CD4-positive, alpha-beta T cell treated with Interleukin-6 for 4 hours (primary cell): ENCODE results near the gene SLC38A7.
"Not testable (repeated sequence)": the region's sequence is repeated elsewhere in the genome, so short reads cannot be mapped to it uniquely, and the experiment has no call there.

ENCODE experiments used
- DNase-seq: peaks from one replicate; pipeline ENCODE4 v3.0.0-alpha.2; 2020; ENCODE audit warnings: mixed read lengths

SLC38A7 gene, protein sequence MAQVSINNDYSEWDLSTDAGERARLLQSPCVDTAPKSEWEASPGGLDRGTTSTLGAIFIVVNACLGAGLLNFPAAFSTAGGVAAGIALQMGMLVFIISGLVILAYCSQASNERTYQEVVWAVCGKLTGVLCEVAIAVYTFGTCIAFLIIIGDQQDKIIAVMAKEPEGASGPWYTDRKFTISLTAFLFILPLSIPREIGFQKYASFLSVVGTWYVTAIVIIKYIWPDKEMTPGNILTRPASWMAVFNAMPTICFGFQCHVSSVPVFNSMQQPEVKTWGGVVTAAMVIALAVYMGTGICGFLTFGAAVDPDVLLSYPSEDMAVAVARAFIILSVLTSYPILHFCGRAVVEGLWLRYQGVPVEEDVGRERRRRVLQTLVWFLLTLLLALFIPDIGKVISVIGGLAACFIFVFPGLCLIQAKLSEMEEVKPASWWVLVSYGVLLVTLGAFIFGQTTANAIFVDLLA

DNA sequence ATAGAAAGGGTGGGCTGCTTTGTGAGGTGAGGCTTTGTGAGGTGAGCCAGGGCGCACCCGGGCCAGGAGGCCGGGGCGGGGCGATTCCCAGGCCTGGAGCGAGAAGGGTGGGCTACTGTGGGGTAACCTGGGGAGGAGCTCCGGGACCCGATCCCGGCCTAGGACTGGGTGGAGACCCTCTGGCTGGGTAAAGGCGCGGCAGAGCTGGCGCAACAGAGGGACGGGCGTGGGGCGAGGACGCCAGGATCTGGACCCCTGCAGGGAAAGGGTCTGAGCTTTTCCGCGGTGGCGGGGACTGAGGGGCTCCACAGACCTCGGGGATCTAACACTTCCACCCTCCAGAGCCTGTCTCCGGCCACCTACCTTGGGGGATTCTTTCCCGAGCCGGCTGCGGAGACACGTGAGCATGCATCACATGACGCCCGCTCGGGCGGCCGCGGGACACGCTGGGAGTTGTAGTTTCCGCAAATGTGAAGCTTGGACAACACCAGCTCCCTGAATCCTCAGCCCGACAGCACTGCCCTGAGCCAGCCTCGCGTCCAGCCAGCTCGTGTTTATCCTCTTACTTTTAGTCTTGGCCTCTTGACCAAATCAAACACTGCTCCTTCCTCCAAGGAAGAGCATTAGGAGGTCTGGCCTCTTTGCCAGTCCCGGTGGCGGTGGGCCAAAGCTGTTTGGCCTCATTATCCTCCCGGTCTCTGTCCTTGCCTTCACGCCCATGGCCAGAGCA lies at the start of gene SLC38A7:
SLC38A7 (minus strand) TSS at position 417 of the 730 bp plus-strand sequence. CDS start 4,644 bp downstream, outside the sequence.
- peak; percentile 80 for DNase-seq

DNA sequence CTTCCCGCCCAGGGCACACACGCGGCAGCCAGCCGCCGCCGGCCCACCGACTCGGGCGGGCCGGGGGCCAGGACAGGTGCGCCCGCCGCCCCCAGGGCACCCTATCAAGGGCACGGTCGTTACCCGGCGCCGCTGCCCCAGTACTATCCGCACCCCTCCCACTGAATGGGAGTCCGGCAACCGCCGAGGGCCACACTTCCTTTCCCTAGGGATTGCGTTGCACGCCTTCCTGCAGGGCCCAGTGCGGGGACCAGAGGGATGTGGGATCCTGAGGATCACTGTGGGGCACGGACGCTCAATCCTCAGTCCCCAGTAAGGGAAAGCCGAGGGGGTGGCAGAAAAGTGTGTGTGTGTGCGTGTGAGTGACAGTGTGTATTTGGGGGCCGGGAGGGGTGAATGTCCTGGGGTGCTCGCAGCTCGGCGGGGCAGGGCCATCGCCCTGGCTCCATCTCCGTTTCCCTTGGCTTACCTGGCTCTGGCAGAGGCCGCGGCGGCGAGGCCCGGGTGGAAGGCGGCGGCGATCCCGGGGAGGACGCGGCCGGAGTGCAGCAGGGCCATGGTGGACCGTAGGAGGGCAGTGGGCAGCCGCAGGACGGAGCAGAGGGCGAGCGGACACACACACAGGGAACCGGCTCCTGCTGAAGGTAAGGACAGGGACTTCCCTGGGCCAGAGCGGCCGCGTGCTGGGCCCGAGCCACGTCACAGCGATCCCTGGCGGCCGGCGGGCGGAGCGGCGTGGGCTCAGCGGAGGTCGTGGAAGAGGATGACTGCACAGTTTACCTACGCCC lies 49.3 kb upstream of the SLC38A7 start, which contains the start of gene GOT2:
GOT2 (minus strand) TSS at position 646 of the 788 bp plus-strand sequence; CDS start at position 558, 88 bp downstream.
- DNase-seq: peak; percentile 83

DNA sequence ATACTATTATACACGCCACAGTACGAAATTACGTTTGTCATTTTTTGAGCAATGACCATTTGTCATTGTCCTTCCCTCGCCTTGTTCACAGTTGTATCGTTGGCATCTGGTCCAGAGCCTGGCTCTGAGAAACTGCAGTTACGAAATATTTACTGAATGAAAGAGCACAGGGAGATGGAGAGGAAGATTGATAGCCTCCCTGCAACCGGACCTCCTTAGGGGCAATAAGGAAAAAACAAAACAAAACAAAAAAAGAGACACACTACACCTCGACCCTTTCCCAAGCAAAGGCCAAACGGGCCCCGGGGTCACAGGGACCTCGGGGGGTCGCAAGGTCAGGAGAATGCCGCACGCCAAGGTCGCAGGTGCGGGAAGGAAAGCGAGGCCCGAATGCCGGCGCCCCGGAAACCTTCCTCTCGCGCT lies 48.7 kb upstream of the SLC38A7 start:
- no peak for DNase-seq

DNA sequence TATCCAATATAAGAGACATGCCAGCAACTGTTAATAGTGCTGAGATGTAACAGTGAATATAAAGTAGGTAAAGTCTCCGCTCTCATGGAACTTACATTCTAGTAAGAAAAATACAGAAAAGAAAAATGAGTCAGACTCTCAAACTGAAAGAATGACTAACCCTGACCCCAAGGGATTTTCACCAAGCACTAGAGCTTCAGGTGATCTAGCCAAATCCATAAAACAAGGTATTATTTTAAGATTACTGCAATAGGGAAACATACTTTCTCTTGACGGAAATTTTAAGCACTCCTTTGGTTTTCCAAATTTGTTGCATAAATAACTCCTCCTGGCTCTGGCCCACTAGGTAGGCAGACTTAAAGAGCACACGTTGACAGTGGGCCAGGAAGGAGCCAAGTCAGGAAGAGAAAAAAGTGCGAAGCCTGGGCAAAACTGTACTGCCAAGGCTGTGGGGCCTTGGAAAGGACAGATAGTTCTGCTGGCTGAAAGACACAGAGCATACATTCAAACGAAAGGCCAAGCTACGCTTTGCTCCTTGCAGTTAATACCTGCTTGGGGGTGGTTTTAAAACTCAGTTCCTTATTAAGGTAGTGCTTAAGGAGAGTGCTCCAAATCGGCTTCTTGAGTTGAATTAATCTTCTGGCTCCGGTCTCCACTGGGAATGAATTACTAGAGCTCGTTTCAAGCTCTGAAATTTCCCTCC lies 48.1 kb upstream of the SLC38A7 start:
- DNase-seq: no peak

DNA sequence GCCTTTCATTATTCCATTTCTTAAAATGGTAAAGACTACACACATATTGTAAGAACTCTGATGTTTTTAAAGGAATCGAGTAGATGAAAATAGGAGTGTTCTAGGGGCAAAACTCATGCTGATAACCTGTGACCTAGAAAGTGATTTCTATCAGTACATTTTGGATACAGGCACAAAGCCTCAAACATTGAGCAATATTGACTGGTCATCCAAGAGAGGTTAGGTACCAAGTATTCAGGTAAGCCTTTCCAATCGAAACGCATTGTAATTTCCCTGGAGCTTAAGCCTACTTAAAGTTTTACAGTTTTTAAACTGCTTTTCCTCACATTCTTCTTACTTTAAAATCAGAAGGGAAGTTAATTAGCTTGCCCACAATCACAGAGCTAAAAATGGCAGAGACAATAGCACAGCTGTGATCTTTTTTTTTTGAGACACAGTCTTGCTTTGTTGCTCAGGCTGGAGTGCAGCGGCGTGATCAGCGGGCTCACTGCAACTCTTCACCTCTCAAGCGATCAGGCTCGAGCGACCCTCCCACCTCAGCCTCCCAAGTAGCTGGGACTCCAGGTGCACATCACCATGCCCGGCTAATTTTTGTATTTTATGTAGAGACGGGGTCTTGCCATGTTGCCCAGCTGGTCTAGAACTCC lies 46.3 kb upstream of the SLC38A7 start:
- no peak for DNase-seq

DNA sequence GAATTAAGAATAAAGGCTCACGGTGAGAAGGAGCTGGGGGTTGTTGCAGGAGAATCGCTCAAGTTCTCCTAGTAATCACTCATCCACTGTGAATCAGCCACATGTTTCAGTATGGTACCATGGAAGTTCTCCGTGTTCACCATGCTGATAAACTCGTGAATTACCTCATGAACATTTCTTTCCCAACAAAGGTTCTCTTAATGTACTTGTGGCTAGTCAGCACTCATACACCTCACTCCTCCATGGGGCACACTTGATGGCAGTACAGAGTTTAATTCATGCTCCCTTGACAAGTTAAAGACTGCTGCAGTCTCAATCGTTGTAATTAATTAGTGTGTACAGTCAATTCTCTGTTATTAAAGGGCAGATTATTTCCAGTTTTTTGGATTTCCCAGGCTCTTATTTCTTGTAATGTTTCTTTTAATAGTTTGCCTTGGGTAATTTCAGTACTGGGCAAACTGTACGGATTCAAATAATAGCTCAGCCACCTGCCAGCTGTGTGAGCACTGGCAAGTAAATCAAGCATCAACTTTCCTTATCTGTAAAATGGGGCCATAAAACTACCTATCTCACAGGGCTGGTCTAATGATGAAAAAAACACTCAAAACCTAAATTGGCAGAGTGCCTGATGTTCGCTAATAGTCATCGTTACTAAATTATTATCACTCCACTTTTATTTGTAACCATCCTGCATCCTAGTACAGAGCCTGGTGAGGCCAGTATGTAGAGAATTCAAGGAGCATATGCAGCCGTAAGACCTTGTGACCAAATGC lies 43.4 kb upstream of the SLC38A7 start:
- no peak for DNase-seq

DNA sequence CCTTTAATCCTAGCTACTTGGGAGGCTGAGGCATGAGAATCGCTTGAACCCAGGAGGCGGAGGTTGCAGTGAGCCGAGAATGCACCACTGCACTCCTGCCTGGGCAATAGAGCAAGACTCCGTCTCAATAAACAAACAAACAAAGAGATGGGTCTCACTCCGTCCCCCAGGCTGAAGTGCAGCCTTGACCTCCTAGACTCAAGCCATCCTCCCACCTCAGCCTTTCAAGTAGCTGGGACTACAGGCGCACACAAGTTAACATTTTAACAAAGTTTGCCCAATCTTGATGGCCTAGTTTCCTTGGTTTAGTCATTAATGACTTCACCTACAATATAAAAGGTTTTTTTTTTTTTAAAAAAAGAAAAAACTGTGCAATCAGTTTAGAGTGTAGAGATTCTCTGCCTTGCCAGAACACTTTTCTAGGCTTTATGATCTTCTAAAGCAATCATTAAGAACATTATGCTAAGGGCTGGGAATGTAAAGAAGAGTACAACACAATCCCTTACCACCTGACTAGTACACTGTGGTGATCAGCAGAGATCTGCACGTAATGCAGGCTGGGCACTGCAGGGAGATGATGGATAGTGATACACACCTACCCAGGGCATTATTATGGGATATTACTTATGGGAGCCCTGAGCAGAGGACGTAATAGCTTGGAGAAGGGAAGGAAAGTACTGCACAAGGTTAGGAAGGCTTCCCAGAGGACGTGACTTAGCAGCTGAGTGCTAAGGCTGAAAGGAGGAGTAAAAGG lies 42.6 kb upstream of the SLC38A7 start:
- DNase-seq: no peak

DNA sequence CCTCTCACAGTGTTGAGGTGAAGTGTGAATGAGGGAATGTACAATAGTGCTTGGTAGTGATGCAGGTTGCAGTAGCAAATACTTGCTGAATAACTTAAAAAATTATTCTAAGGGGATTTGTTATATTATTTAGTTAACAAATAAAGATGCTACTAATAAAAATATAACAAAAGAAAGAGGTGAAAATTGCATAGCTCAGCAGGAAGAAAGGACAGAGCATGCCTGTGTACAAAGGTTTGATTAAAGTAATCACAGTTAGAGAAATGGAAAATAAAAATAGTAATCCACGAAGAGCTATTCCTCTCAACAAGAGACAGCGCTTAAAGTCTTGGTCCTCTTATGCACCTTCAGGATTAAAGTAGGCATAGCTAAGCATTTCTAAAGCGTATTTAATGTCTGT lies 38.5 kb upstream of the SLC38A7 start:
- DNase-seq: no peak

DNA sequence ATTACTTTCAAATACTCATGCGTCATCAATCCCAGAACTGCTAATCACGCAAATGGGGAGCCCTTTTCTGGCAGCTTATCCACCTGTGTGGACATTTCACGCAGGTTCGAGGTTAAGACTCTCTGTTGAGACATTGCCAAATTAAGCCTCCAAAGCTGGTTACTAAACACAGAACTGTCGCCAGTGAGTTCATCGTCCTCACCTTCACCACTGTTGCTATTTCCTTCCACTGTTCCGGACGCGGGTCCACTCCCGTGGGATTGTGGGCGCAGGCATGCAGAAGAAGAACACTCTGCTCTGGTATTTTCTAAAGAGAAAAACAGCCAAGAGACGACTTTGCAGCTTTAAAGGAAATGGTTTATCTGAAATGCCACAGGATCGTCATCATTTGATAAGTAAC lies 33.4 kb upstream of the SLC38A7 start:
- DNase-seq: no peak

DNA sequence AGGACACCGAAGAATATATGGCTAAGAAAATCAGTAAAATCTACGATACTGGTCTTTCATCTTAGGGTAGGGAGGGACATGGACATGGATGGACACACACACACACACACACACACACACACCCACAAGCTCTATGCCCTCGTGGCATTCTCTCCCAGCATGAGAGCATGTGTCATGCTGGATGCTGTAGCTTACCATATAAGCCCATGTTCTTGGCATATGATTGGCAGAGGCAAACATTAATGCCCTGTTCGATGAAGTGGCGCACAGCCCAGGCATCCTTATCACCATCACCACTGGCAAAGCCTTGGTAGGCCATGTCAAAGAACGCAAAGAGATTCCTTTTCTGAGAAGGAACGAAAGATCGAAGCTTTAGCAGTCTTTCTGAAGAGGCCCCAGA lies 31.9 kb upstream of the SLC38A7 start:
- no peak for DNase-seq

DNA sequence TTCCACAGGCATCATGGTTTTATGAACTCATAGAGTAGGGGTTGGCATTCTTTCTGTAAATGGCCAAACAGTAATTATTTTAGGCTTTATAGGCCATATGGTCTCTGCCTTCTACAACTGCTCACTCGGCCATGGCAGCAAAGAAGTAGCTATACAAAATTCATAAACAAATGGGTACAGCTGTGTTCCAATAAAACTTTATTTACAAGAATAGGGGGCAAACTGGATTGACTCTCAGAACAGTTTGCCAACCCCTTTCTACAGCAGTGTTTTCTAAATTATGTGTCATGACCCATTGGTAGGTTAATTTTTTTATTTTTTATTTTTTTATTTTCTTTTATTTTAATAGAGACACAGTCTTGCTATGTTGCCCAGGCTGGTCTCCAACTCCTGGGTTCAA lies 29.2 kb upstream of the SLC38A7 start:
- no peak for DNase-seq

DNA sequence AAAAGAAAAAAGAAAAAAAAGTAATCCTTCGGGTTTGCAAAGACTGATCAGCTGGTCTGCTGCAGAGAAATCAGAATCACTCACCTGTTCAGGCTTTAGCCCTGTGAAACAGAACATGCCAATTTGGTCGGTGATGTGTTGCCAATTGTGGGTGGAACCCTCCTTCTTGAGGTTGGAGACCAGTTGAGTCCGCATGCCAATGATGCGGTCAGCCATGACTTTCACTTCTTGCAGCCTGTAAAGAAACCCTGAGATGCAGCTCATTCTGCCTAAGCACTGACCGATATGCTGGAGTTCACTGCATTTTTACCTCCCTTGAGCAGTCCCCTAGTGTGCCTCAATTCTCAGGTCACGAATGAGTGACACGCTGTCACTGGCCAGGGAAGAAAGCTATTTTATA lies 24.8 kb upstream of the SLC38A7 start:
- no peak for DNase-seq

DNA sequence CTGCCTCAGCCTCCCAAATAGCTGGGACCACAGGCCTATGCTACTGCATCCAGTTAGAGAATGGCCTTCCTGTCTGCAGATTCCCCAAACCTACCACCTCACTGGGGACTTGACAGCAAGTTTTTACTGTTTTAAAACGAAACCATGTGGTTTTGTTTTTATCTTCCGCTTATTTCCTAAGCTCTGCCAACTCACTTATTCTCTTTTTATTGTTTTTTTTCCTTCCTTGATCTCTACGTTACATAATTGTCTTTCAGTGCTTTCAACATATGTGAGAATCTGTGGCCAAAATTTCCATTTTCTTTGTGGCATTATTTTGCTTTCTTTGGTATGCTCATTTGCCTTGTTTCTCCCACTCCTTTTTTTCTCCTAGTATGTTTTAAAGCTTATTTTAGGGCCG lies 14.6 kb upstream of the SLC38A7 start:
- DNase-seq: no peak

DNA sequence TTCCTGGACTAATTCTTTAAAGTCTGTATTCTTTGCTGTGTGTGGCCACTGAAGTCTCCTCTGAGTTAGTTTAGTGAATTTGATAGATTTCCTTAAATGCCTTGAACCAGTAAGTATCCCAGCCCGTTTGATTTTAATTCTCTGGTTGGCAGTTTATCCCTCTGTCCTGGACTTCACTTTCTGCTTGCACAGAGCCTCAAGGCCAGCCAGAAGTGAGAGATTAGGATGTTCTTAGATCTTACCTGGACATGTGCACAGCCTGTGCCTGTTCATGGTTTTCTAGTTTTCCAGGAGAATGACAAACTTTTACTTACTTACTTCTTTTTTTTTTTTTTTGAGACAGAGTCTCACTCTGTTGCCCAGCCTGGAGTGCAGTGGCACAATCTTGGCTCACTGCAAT lies 10.8 kb upstream of the SLC38A7 start:
- DNase-seq: no peak

DNA sequence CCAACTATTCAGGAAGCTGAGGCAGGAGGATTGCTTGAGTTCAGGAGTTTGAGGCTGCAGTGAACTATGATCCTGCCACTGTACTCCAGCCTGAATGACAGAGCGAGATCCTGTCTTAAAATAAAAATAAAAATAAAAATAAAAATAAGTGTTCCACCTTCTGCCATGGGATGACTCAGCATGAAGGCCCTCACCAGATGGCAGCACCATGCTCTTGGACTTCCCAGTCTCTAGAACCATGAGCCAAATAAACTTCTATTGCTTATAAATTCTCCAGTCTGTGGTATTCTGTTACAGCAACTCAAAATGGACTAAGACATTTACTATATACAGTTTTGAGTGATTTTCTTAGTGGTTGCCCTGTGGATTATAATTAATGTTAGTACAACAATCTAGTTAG lies 7.9 kb upstream of the SLC38A7 start:
- no peak for DNase-seq

DNA sequence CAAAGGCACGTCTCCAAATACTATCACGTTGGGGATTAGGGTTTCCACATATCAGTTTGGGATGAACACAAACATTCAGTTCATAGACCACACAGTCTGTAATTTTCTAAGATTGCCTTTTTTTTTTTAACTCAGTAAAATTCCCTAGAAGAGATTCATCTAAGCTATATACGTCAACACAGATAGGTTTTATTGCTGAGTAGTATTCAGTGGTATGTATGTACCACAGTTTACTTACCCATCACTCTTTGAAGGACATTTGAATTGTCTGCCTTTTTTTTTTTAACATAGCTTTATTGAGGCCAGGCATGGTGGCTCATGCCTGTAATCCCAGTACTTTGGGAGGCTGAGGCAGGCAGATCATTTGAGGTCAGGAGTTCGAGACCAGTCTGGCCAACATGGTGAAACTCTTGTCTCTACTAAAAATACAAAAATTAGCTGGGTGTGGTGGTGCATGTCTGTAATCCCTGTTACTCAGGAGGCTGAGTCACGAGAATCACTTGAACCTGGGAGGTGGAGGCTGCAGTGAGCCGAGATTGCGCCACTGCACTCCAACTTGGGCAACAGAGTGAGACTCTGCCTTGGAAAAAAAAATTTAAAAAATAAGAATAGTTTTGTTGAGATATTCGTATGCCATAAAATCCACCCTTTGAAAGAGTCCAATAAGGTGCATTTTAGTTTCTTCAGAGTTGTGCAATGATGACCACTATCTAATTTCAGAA lies 2.6 kb upstream of the SLC38A7 start:
- not testable (repeated sequence) for DNase-seq

DNA sequence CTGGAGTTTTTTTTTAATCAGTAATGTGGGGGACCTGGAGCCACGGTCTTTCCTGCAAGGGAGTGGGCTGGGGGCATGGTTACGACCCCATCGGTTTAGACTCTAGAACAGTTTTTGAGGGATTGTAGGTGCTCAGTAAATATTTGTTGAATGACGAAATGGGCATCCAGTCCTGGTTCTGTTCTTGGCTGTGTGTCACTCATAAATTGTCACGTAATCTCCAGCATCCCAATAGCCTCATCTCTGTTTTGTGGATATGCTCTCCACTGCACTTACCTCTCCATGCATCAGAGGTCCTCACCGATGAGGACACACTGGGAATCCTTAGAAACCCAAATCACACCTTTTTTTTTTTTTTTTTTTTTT lies 497 bp upstream of the SLC38A7 start:
- DNase-seq: no peak

DNA sequence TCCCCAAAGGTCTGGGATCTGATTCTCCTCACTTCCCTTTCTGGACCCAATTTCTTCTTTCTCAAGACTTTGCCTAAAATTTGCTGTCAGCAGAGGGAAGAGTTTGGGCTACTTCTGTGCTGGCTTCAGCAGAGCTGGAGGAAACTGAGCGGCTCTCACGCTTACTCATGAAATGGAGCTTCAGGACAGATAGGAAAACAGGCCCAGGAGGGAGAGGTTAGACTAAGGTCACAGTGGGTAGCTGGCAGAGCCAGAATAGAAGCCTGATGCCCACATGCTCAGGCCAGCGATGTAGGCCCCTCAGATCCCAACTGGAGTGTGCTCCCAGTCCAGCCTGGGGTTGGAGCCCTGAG lies 593 bp downstream of the SLC38A7 start:
- DNase-seq: no peak

DNA sequence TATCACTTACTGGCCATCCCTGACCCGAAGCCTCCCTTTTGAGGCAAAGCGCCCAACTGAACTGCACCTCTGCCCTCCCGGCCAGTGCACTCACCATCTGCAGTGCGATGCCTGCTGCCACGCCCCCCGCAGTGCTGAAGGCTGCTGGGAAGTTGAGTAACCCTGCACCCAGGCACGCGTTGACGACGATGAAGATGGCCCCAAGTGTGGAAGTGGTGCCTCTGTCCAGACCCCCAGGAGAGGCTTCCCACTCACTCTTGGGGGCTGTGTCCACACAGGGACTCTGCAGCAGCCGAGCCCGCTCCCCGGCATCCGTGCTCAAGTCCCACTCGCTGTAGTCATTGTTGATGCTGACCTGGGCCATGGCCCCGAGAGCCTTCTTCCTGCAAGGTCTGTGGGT lies 4.8 kb downstream of the SLC38A7 start:
- DNase-seq: no peak

DNA sequence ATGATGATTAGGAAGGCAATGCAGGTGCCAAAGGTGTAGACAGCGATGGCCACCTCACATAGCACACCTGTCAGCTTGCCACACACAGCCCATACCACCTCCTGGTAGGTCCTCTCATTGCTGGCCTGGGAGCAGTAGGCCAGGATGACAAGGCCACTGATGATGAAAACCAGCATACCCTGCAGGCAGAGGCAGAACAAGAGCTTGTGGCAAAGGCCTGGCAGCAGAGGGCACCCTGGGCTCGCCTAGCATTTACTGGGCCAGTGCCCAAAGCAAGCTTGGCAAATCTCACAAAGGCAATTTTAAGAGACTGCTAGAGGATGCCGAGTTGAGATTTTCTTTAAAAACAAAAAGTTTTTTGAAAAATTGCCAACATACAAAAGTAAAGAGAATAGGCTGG lies 5.9 kb downstream of the SLC38A7 start:
- no peak for DNase-seq
